Lung (tissue), 12 donors: ENCODE measurements around the gene TCF12. TPM values are rescaled to one million over a fixed set of nuclear protein-coding genes. Genes with fewer than 3 reads are reported as not detected.
A peak's percentile ranks its signal among the peaks of the same experiment; 100 is the strongest.

Experiments used
- ATAC-seq: fragments of 200-7000 bp; cut with Tn5 transposase; one replicate; pipeline ENCODE4 v1.9.1; 2020; ENCODE audit warnings: moderate number of reproducible peaks; ENCODE audit not compliant: insufficient read depth, low FRiP score
- DNase-seq, 3 donors: peaks; one replicate each; pipeline ENCODE4 v3.0.0-alpha.2; 2013 to 2017
- H3K27ac ChIP-seq, 2 donors: one replicate each; pipeline ENCODE4 v1.5.1; 2013; ENCODE audit warnings: mild to moderate bottlenecking in 2 of 2, moderate library complexity in 2 of 2, control low read depth in 1 of 2, inconsistent platforms in 1 of 2, low read depth in 1 of 2, low read length in 1 of 2
- H3K27me3 ChIP-seq, 3 donors: one replicate each; pipeline ENCODE4 v1.5.1; 2013; ENCODE audit warnings: low read length in 2 of 3; ENCODE audit not compliant: control insufficient read depth in 3 of 3, insufficient read depth in 3 of 3
- H3K36me3 ChIP-seq, 4 donors: one replicate each; pipeline ENCODE4 v1.5.1; 2013; ENCODE audit warnings: low read length in 4 of 4, mild to moderate bottlenecking in 1 of 4, moderate library complexity in 1 of 4; ENCODE audit not compliant: control insufficient read depth in 4 of 4, insufficient read depth in 4 of 4
- H3K4me1 ChIP-seq, 5 donors: one replicate each; pipeline ENCODE4 v1.5.1; 2013; ENCODE audit warnings: low read length in 5 of 5, mild to moderate bottlenecking in 2 of 5, moderate library complexity in 1 of 5; ENCODE audit not compliant: control insufficient read depth in 5 of 5, insufficient read depth in 5 of 5
- H3K4me3 ChIP-seq: one replicate; pipeline ENCODE4 v1.5.1; 2013; ENCODE audit warnings: mild to moderate bottlenecking, control low read depth, moderate library complexity
- H3K9ac ChIP-seq, 2 donors: one replicate each; pipeline ENCODE4 v1.5.1; 2013; ENCODE audit warnings: low read length in 2 of 2, control low read depth in 1 of 2; ENCODE audit not compliant: insufficient read depth in 1 of 2
- H3K9me3 ChIP-seq, 4 donors: one replicate each; pipeline ENCODE4 v1.5.1; 2013; ENCODE audit warnings: low read length in 3 of 4, mild to moderate bottlenecking in 1 of 4, moderate library complexity in 1 of 4; ENCODE audit not compliant: control insufficient read depth in 4 of 4, insufficient read depth in 3 of 4
- WGBS, 2 donors: extraction: QIAGEN DNeasy Blood & Tissue Kit; methylation state at CpG; one replicate each; pipeline ENCODE4 v1.1.7; 2013; 5-methylcytosine and 5-hydroxymethylcytosine counted together
- polyA plus RNA-seq, 2 donors: library from polyadenylated mRNA; stranded (reverse); fragments of 200-250 nt; gene quantifications; one replicate each; pipeline ENCODE4 v1.2.1, GENCODE V29; 2013
- total RNA-seq, 2 donors: library from RNA; depleted of rRNA in 1 of 2; stranded (reverse); fragments of >200 nt in 1 of 2; gene quantifications; one replicate each; pipeline ENCODE4 v1.2.1, GENCODE V29; 2014 to 2021
- TF ChIP-seq, protein P1 (sequence below): IDR thresholded peaks from 2 replicates; pipeline ENCODE4 v1.5.1; 2012; ENCODE audit warnings: mild to moderate bottlenecking; ENCODE audit errors: control extremely low read depth, extremely low read depth
- donor health status: control.
- donor health status: control.
- donor health status: Bipolar disorder and iron deficiency.
- donor health status: healthy.
- donor health status: DM: yes; HTN: yes; CAD: no.

TCF12 gene
- total and polyA plus RNA-seq, 4 donors: 9.6 to 314 (median 56.3) TPM

DNA sequence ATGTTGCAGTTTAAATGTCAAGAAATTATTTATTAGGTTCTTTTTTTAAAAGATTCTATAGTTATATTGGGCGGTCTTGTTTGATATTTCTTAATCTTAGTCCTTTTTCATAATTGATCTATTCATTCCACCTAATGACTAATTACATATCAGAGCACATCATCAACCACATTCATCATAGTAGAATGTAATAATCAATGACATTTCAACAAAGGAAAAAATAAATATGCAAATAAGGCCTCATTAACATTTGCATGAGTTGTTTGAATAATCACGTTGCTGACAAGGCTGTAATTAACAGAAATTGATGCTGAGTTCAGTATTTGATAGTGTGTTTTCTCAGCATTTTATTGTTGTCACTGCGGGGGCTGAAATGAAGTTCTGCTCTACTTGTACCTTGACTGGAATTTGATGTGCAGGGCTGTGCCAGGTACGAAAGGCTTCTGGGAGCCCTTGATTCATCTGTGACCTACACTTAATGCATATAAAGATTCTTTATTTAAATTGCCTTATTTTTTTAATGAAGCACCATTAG, 215.7 kb downstream of the TCF12 start:
- WGBS, 2 donors: 84 to 86% methylated on average over 4 of the region's 4 CpGs
- ATAC-seq (no peak), DNase-seq (no peak)

DNA sequence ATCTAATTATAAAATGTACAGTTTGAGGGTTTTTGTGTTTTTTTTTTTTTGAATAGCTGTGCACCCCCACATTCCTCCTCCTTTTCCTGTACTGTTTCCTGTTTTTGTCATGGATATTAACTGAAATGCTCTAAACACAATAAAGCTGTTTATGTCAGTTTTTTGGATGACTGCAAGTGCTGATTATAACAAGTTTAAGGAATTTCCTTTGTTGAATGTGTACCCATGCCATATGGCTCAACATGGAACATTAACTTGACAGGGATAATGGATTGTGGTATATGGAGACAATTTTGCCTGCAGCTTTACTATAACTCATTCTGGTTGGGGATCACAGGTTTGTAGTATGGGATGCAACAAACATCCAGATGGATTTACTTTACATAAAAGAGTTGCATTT, 216.4 kb downstream of the TCF12 start:
- no peaks in the 10 kb centered on the region for H3K27me3 ChIP-seq
- TF ChIP-seq, protein P1, sequence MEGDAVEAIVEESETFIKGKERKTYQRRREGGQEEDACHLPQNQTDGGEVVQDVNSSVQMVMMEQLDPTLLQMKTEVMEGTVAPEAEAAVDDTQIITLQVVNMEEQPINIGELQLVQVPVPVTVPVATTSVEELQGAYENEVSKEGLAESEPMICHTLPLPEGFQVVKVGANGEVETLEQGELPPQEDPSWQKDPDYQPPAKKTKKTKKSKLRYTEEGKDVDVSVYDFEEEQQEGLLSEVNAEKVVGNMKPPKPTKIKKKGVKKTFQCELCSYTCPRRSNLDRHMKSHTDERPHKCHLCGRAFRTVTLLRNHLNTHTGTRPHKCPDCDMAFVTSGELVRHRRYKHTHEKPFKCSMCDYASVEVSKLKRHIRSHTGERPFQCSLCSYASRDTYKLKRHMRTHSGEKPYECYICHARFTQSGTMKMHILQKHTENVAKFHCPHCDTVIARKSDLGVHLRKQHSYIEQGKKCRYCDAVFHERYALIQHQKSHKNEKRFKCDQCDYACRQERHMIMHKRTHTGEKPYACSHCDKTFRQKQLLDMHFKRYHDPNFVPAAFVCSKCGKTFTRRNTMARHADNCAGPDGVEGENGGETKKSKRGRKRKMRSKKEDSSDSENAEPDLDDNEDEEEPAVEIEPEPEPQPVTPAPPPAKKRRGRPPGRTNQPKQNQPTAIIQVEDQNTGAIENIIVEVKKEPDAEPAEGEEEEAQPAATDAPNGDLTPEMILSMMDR: no peak
- H3K4me1 ChIP-seq: peaks cover 0 to 65% (median 8%) of the 10 kb centered on the region in 5 donors
- no peak overlapping the region for H3K9ac ChIP-seq
- DNase-seq (peak in 2 of 3 donors; percentile 88 to 89), ATAC-seq (no peak)
- no peaks in the 10 kb centered on the region for H3K9me3 ChIP-seq
- H3K27ac ChIP-seq: no peak overlapping the region
- H3K36me3 ChIP-seq: no peaks in the 10 kb centered on the region
- no peak overlapping the region for H3K4me3 ChIP-seq

More for the DNA sequence above, 215.7 kb downstream of the TCF12 start:
- TF ChIP-seq, protein P1: no peak
- H3K4me1 ChIP-seq: peaks cover 0 to 61% (median 8%) of the 10 kb centered on the region in 5 donors
- H3K9me3 ChIP-seq: no peaks in the 10 kb centered on the region
- no peak overlapping the region for H3K4me3 ChIP-seq
- H3K9ac ChIP-seq: no peak overlapping the region
- no peaks in the 10 kb centered on the region for H3K27me3 ChIP-seq
- no peaks in the 10 kb centered on the region for H3K36me3 ChIP-seq
- H3K27ac ChIP-seq: no peak overlapping the region

DNA sequence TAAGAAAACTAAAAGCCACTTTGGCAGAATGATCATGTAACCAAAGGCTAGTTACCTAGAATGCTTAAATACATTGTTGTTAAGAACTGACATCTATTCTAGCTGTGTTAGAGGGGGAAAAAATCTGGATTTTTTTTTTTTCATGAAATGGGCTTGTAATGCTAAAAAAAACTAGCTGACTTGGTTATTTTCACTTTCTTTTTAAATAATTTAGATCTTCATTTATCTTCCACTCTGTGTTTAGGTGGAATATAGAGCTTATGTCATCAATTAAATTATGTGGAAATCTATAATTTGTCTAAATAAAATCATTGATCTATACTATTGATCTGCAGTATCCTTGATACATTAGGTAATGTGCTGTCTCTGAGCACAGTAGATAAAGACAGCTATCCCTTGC, 217.4 kb downstream of the TCF12 start:
- Histone ChIP-seq H3K9me3 (no peaks in the 10 kb centered on the region), H3K36me3 (no peaks in the 10 kb centered on the region), H3K4me1 (peaks cover 0 to 59% (median 8%) of the 10 kb centered on the region in 5 donors), H3K27me3 (no peaks in the 10 kb centered on the region), H3K27ac (no peak overlapping the region), H3K9ac (no peak overlapping the region), H3K4me3 (no peak overlapping the region)
- DNase-seq (no peak), ATAC-seq (no peak)
- TF ChIP-seq, protein P1: no peak

DNA sequence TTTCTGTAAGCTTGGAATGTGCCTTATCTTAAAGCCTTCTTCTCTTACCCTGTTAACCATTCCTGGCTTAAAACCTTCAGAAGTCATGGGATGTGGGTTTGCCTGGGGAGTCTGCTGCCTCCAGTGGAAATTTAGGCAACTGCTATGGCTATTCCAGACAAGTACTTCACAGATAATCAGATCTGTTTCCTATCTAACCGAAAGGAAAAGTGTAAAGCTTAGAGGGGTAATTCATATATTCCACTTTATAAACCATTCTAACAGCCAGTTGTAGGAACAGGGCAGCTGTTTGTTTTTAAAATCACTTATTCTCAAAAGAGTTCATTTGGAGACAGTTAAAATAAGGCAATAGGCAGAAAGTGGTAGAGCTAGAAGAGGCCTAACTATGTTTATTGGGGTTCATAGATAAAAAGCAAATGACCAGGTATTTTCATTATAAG, 219.9 kb downstream of the TCF12 start:
- H3K4me1 ChIP-seq: peaks cover 0 to 60% (median 5%) of the 10 kb centered on the region in 5 donors
- DNase-seq: peak; percentile 71 to 95 (median 93)
- WGBS, 2 donors: 19% methylated on average over 1 of the region's 1 CpG
- H3K27ac ChIP-seq: no peak overlapping the region
- H3K36me3 ChIP-seq: no peaks in the 10 kb centered on the region
- no peak overlapping the region for H3K9ac ChIP-seq
- H3K4me3 ChIP-seq: no peak overlapping the region
- no peaks in the 10 kb centered on the region for H3K27me3 ChIP-seq
- TF ChIP-seq, protein P1: peak; percentile 12
- no peaks in the 10 kb centered on the region for H3K9me3 ChIP-seq
- ATAC-seq: peak; percentile 69
